Spleen (tissue), 7 donors: ENCODE results near the gene WHRN.

Experiments
- POLR2A ChIP-seq, 3 donors: fragments of 450-650 bp; IDR thresholded peaks; one replicate each; pipeline ENCODE4 v1.5.1; 2017; ENCODE audit warnings: antibody characterized with exemption in 3 of 3, mild to moderate bottlenecking in 1 of 3
- POLR2AphosphoS5 ChIP-seq, 3 donors: sonication (generic); formaldehyde crosslinking; IDR thresholded peaks; one replicate each; pipeline ENCODE4 v1.5.1; 2017; ENCODE audit warnings: antibody characterized with exemption in 3 of 3
- TF ChIP-seq, protein P1 (sequence below), 11 experiments: fragments of 200-600 bp in 7 of 11; fragments of 450-650 bp in 4 of 11; sonication (generic) in 4 of 11; IDR thresholded peaks in 8 of 11; conservative IDR thresholded peaks in 3 of 11; 1 replicate in 7 of 11; 2 replicates in 4 of 11; pipeline versions ENCODE4 v1.4.0 to v1.8.0; 2016 to 2021; ENCODE audit warnings: antibody characterized with exemption in 11 of 11, inconsistent platforms in 4 of 11, mild to moderate bottlenecking in 1 of 11
- donor health status: DM: no; HTN: no; CAD: no; lungs with moderate emphysema.
- donor health status: DM: no; HTN: no; CAD: no.
- donor health status: DM: no; HTN: no; CAD: no.

DNA sequence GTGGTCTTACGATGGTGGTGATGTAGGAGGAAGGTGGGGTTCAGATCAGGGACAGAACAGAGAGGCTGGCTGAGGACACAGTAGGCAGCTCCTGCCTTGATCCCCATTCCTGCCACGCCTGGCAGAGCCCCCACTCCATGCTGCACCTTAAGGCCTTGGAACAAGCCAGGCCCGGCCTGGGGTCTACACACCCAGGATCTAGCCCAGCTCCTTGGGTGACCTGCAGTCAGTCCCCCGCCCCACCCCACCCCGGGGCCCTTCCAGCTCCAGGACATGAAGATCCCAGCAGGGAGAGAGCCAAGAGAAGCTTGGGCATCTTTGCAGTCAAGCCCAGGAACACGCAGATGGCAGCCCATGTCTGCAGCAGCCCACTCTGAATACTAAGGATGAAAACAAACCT is 34.7 kb downstream of the WHRN start:
- TF ChIP-seq, protein P1, sequence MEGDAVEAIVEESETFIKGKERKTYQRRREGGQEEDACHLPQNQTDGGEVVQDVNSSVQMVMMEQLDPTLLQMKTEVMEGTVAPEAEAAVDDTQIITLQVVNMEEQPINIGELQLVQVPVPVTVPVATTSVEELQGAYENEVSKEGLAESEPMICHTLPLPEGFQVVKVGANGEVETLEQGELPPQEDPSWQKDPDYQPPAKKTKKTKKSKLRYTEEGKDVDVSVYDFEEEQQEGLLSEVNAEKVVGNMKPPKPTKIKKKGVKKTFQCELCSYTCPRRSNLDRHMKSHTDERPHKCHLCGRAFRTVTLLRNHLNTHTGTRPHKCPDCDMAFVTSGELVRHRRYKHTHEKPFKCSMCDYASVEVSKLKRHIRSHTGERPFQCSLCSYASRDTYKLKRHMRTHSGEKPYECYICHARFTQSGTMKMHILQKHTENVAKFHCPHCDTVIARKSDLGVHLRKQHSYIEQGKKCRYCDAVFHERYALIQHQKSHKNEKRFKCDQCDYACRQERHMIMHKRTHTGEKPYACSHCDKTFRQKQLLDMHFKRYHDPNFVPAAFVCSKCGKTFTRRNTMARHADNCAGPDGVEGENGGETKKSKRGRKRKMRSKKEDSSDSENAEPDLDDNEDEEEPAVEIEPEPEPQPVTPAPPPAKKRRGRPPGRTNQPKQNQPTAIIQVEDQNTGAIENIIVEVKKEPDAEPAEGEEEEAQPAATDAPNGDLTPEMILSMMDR (IDR thresholded peaks at IDR 0.05 in 8 of 11, conservative IDR thresholded peaks at IDR 0.05 in 3 of 11), result no peak
- TF ChIP-seq POLR2A (IDR thresholded peaks at IDR 0.05), result no peak
- no peak for TF ChIP-seq POLR2AphosphoS5 (IDR thresholded peaks at IDR 0.05)
